Superior temporal gyrus (tissue), 1 donor: ENCODE data around the gene TMEM14C.
A peak's percentile ranks its signal among the peaks of the same experiment; 100 is the strongest.
"Not testable (repeated sequence)": the region's sequence is repeated elsewhere in the genome, so short reads cannot be mapped to it uniquely, and the experiment has no call there.

ENCODE experiments used
- DNase-seq: peaks from one replicate; pipeline ENCODE4 v3.0.0-alpha.2; 2016; ENCODE audit errors: extremely low spot score

Gene TMEM14C

GRCh38 chr6:10720960-10721849, 1.7 kb upstream of the TMEM14C start:
- not testable (repeated sequence) for DNase-seq

- DNase-seq = no peak
Measured at GRCh38 chr6:10721850-10722569, 860 bp upstream of the TMEM14C start.

GRCh38 chr6:10722570-10722819, 375 bp upstream of the TMEM14C start:
- no peak for DNase-seq

GRCh38 chr6:10723567-10723881, 654 bp downstream of the TMEM14C start:
- DNase-seq = no peak

- DNase-seq = no peak
Measured at GRCh38 chr6:10725044-10725443, 2.2 kb downstream of the TMEM14C start.

- DNase-seq = no peak
Measured at GRCh38 chr6:10725716-10726115, 2.8 kb downstream of the TMEM14C start.

GRCh38 chr6:10730254-10730653, 7.4 kb downstream of the TMEM14C start:
- DNase-seq = no peak

GRCh38 chr6:10733151-10733715, 10.4 kb downstream of the TMEM14C start:
- DNase-seq = no peak

- no peak for DNase-seq
Measured at GRCh38 chr6:10733863-10734262, 11.0 kb downstream of the TMEM14C start.

- no peak for DNase-seq
Measured at GRCh38 chr6:10736731-10737130, 13.9 kb downstream of the TMEM14C start.

- no peak for DNase-seq
Measured at GRCh38 chr6:10740061-10740460, 17.2 kb downstream of the TMEM14C start.

- not testable (repeated sequence) for DNase-seq
Measured at GRCh38 chr6:10741643-10742042, 18.8 kb downstream of the TMEM14C start.

GRCh38 chr6:10742251-10742650, 19.4 kb downstream of the TMEM14C start:
- DNase-seq = no peak

GRCh38 chr6:10743515-10743914, 20.6 kb downstream of the TMEM14C start:
- DNase-seq = no peak

- no peak for DNase-seq
Measured at GRCh38 chr6:10745116-10745515, 22.2 kb downstream of the TMEM14C start.

- DNase-seq = peak; percentile 76
Measured at GRCh38 chr6:10746915-10747250, 24.0 kb downstream of the TMEM14C start.

GRCh38 chr6:10747251-10747972, 24.5 kb downstream of the TMEM14C start, which contains the start of gene TMEM14B:
Gene TMEM14B, plus strand, starts transcription at chr6:10747805. Its CDS starts 1,441 bp downstream, at chr6:10749246.
- DNase-seq = peak; percentile 97

GRCh38 chr6:10749734-10750133, 26.9 kb downstream of the TMEM14C start:
- DNase-seq = no peak

GRCh38 chr6:10750568-10750967, 27.7 kb downstream of the TMEM14C start:
- DNase-seq = not testable (repeated sequence)

- DNase-seq = not testable (repeated sequence)
Measured at GRCh38 chr6:10751757-10752156, 28.9 kb downstream of the TMEM14C start.

- no peak for DNase-seq
Measured at GRCh38 chr6:10756085-10756484, 33.2 kb downstream of the TMEM14C start.

- peak; percentile 47 for DNase-seq
Measured at GRCh38 chr6:10759312-10759839, 36.5 kb downstream of the TMEM14C start.
